Body of pancreas (tissue), 4 donors: ENCODE measurements around the gene KAT7. TPM values are rescaled to one million over a fixed set of nuclear protein-coding genes. Genes with fewer than 3 reads are reported as not detected.

ENCODE experiments used
- ATAC-seq: fragments of 150-250 bp; one replicate; pipeline ENCODE4 v1.9.1; 2016
- DNase-seq, 4 donors: peaks; one replicate each; pipeline ENCODE4 v3.0.0-alpha.2; 2019
- H3K27ac ChIP-seq, 4 donors: fragments of 200-600 bp; sonication (generic); 1 replicate in 3 of 4; 2 replicates in 1 of 4; pipeline versions ENCODE4 v1.5.1 to v1.6.1; 2016 to 2019; ENCODE audit warnings: mild to moderate bottlenecking in 1 of 4, mixed read lengths in 1 of 4, moderate library complexity in 1 of 4
- H3K27me3 ChIP-seq, 2 donors: fragments of 200-600 bp; sonication (generic); one replicate each; pipeline ENCODE4 v1.6.0; 2016; ENCODE audit warnings: mild to moderate bottlenecking in 1 of 2
- H3K36me3 ChIP-seq, 2 donors: fragments of 200-600 bp; sonication (generic); replicated peaks in 1 of 2; 2 replicates each; pipeline ENCODE4 v1.5.1; 2016; ENCODE audit warnings: low read depth in 2 of 2; ENCODE audit not compliant: insufficient read depth in 1 of 2
- H3K4me1 ChIP-seq: fragments of 200-600 bp; sonication (generic); one replicate; pipeline ENCODE4 v1.6.0; 2016
- H3K4me3 ChIP-seq, 2 donors: fragments of 200-600 bp; sonication (generic); 1 replicate in 1 of 2; 2 replicates in 1 of 2; pipeline ENCODE4 v1.5.1; 2016 to 2019
- H3K9me3 ChIP-seq, 3 donors: fragments of 200-600 bp; sonication (generic); 1 replicate in 2 of 3; 2 replicates in 1 of 3; pipeline ENCODE4 v1.5.1; 2016
- POLR2A ChIP-seq, 3 donors: fragments of 450-650 bp; IDR thresholded peaks; one replicate each; pipeline ENCODE4 v1.6.1; 2016; ENCODE audit warnings: antibody characterized with exemption in 3 of 3, mild to moderate bottlenecking in 2 of 3
- WGBS, 2 donors: methylation state at CpG; one replicate each; pipeline ENCODE4 v1.1.5; 2017; 5-methylcytosine and 5-hydroxymethylcytosine counted together
- intact Hi-C: fragments of 100-400 bp; cut with DNase I; formaldehyde crosslinking; loops from one replicate; pipeline ENCODE4 v1.15.1; 2023
- total RNA-seq, 2 donors: library from RNA; depleted of rRNA; stranded (reverse); fragments of >200 nt; gene quantifications; one replicate each; pipeline ENCODE4 v1.1.0, GENCODE V29; 2016
- TF ChIP-seq, protein P1 (sequence below), 7 experiments: fragments of 450-650 bp in 4 of 7; fragments of 200-600 bp in 3 of 7; sonication (generic) in 3 of 7; IDR thresholded peaks; one replicate each; pipeline ENCODE4 v1.5.1; 2016 to 2019; ENCODE audit warnings: antibody characterized with exemption in 7 of 7

The KAT7 gene
- total RNA-seq, 2 donors from 2014 or later, result 7.3 to 16.5 TPM

DNA sequence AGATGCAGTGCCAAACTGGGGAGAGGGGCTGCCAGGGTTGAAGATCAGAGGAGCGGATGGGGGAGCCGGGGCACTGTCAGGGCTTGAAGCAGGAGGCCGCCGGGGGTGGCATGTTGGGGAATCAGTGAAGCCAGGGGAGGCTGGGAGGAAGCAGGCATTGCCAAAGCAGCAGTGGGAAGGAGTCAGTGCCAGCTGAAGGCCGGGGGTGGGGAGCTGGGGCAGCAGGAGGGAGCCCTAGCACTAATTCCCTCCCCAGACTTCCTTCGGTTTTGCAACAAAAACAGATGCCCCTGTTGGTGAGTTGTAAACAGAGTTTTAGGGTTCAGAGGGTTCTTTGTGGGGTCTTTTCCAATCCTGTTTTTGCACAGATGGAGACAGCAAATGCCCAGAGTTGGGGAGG lies 70.3 kb downstream of the KAT7 start:
- no peaks in the 10 kb centered on the region for H3K36me3 ChIP-seq
- no peaks in the 10 kb centered on the region for H3K9me3 ChIP-seq
- ATAC-seq (no peak), DNase-seq (no peak)
- TF ChIP-seq, protein P1, sequence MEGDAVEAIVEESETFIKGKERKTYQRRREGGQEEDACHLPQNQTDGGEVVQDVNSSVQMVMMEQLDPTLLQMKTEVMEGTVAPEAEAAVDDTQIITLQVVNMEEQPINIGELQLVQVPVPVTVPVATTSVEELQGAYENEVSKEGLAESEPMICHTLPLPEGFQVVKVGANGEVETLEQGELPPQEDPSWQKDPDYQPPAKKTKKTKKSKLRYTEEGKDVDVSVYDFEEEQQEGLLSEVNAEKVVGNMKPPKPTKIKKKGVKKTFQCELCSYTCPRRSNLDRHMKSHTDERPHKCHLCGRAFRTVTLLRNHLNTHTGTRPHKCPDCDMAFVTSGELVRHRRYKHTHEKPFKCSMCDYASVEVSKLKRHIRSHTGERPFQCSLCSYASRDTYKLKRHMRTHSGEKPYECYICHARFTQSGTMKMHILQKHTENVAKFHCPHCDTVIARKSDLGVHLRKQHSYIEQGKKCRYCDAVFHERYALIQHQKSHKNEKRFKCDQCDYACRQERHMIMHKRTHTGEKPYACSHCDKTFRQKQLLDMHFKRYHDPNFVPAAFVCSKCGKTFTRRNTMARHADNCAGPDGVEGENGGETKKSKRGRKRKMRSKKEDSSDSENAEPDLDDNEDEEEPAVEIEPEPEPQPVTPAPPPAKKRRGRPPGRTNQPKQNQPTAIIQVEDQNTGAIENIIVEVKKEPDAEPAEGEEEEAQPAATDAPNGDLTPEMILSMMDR (IDR thresholded peaks at IDR 0.05), result no peak
- no peak for TF ChIP-seq POLR2A (IDR thresholded peaks at IDR 0.05)
- no peaks in the 10 kb centered on the region for H3K4me1 ChIP-seq
- H3K27me3 ChIP-seq, result no peaks in the 10 kb centered on the region
- H3K27ac ChIP-seq, result no peak overlapping the region
- WGBS, 2 donors, result 34 to 50% methylated on average over 5 to 6 of the region's 6 CpGs
- intact Hi-C loops, result no loop called here
- no peak overlapping the region for H3K4me3 ChIP-seq

DNA sequence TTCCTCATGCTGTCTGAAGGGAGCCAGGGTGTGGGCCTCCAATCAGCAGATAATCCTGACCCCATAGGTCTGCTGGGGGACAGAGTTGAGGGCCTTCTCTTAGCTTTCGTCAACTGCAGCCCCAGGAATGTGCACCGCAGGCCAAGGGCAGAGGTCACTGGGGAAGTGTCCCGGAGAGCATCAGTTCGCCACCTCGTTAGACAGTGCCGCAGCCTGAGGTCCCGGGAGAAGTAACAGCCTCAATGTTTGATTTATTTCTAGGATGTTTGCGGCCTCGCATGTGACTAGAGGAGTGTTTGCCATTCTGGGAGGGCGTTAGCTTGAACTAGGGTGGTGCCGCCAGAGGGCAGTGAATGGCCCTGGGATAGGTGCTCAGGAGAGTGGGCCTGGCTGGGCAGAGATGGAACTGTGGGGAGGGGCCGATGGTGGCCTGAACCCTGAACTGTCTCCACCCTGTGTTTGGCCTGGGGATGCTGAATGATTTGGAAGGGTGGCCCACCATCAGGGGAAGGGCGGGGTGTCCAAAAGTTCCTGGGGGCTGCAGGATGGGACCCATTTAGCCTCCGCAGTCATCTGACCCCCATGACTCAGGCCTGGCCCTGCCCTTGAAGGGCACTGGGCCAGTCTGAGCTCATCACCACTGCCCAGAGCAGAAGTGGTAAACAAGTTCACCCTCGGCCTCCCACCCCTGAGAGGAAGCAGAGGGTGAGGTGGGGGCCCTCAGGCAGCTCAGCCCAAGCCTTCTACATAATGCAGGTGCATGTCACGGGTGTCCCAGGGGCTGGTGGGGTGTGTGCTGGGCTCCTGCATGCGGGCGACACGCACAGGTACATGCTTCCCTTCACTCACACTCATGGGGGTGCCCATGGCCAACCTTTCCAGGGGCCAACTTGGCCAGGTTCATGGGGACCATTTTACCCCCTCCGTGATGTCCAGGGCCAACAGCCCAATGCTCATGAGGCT lies 71.8 kb downstream of the KAT7 start:
- TF ChIP-seq, protein P1 (IDR thresholded peaks at IDR 0.05), result no peak
- TF ChIP-seq POLR2A (IDR thresholded peaks at IDR 0.05), result no peak
- no peaks in the 10 kb centered on the region for H3K9me3 ChIP-seq
- DNase-seq (no peak), ATAC-seq (no peak)
- no peak overlapping the region for H3K4me3 ChIP-seq
- intact Hi-C loops, result loop anchor here (5.0 kb wide), 1 partner anchor 137 kb away; the partner anchor contains the start of gene DLX3
- H3K4me1 ChIP-seq, result no peaks in the 10 kb centered on the region
- no peaks in the 10 kb centered on the region for H3K36me3 ChIP-seq
- WGBS, 2 donors, result 46 to 61% methylated on average over 7 to 20 of the region's 20 CpGs
- no peak overlapping the region for H3K27ac ChIP-seq
- H3K27me3 ChIP-seq, result no peaks in the 10 kb centered on the region

DNA sequence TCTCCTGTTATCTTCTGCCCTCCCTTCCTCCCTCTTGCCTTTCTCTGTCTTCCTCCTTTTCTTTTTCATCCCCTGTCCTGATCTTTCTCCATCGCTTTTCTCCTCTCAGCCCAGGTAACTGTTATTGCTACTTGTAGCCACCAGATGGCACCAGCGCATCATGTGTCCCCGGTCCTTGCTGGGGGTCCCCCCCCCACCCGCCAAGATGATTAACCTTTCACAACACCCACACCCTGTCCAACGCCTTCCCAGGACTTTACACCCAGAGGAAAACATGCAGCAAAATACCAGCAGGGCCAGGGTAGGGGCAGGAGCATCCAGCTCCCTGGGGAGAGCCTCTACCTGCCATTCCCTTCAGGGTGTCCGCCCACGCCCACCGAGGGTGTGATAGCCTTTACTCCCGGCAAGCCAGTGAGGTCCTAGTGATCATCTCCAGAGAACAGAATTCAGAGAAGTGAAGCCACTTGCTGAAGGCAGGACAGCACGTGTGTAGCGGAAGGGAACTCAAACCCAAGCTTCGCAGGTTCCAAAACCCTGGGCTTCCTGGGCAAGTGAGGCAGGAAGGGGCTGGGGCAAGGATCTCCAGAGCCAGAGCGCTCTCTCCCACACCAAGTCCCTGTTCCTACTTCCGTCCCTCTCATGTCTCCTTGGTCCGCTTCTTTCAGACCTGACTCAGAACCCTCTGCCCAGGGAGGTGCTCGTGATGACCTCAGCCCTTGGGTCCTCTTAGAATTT lies 72.8 kb downstream of the KAT7 start:
- DNase-seq (peak; percentile 41 to 62 (median 52)), ATAC-seq (peak; percentile 51)
- no peaks in the 10 kb centered on the region for H3K27me3 ChIP-seq
- H3K9me3 ChIP-seq, result no peaks in the 10 kb centered on the region
- no peaks in the 10 kb centered on the region for H3K4me1 ChIP-seq
- H3K36me3 ChIP-seq, result no peaks in the 10 kb centered on the region
- TF ChIP-seq, protein P1 (IDR thresholded peaks at IDR 0.05), result peak; percentile 65 to 97 (median 76)
- TF ChIP-seq POLR2A (IDR thresholded peaks at IDR 0.05), result no peak
- intact Hi-C loops, result loop anchor here (5.0 kb wide), 1 partner anchor 136 kb away; the partner anchor contains the start of gene DLX3
- 34 to 43% methylated on average over 12 to 15 of the region's 16 CpGs for WGBS, 2 donors
- no peak overlapping the region for H3K27ac ChIP-seq
- no peak overlapping the region for H3K4me3 ChIP-seq

DNA sequence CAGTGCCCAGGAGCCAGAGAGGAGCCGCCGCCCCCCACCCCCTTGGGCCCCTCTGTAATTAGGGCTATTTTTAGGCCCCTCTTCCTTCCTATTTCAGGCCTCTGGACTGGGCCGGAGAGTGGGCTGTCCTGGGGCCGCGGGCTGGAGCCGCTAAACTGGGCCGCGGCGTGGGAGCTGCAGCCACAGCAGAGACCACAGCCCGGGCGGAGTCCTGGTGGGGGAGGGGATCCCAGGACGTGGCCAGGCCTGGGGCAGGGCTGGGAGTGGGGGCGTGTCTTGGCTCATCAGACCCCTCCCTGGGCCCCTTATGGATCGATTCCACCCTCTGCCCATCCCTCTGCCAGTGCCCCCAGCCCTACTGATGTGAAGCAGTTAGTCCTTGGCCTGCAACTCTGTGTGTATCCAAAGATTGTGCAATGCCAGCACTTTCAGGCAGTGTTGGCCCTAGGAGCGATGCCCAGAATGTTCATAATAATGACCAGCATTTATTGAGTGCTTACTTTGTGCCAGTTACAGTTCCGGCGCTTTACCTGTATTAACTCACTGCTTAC lies 74.4 kb downstream of the KAT7 start:
- intact Hi-C loops, result loop anchor here (5.0 kb wide), 1 partner anchor 134 kb away; the partner anchor contains the start of gene DLX3
- 37 to 46% methylated on average over 5 to 17 of the region's 17 CpGs for WGBS, 2 donors
- H3K27ac ChIP-seq, result no peak overlapping the region

More for the DNA sequence above, 74.4 kb downstream of the KAT7 start:
- H3K4me1 ChIP-seq, result no peaks in the 10 kb centered on the region
- no peak overlapping the region for H3K4me3 ChIP-seq
- no peaks in the 10 kb centered on the region for H3K36me3 ChIP-seq
- ATAC-seq (no peak), DNase-seq (no peak)
- TF ChIP-seq, protein P1 (IDR thresholded peaks at IDR 0.05), result no peak
- TF ChIP-seq POLR2A (IDR thresholded peaks at IDR 0.05), result no peak
- H3K9me3 ChIP-seq, result no peaks in the 10 kb centered on the region
- no peaks in the 10 kb centered on the region for H3K27me3 ChIP-seq
